ENCODE measurements around the gene NDUFB4.

NDUFB4 gene

DNA sequence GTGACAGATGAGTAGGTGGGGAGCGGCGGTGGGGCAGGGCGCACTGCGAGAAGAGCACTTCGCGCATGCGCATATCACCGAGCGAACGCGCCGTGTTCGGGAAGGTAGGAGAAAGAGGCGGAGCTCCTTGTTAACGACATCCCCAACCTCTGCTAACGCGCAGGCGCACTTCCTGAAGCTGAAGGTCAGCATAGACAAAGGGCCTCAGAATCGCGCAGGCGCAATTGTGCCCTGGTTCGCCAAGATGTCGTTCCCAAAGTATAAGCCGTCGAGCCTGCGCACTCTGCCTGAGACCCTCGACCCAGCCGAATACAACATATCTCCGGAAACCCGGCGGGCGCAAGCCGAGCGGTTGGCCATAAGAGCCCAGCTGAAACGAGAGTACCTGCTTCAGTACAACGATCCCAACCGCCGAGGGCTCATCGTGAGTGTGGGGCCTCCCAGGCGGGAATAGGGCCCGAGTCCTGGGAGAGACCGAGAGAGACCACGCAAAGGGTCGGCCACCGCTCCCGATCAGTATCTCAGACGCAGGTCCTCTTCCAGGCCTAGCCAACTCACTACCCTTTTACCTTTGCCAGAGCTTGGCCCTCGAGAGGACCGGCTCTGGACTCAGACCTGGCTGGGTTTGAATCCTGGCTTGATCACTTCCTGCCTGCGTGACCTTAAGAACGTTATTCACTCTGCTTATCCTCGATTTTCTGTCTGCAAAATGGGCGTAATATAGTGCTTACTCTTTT, at the start of gene NDUFB4:
Gene NDUFB4 (plus strand): TSS at position 221 of the 737 bp plus-strand sequence. CDS start 24 bp downstream, at position 245.
- FAIRE-seq (peak; percentile 99), DNase-seq (ENCODE audit: insufficient read length, low spot score) (peak; percentile 98)

DNA sequence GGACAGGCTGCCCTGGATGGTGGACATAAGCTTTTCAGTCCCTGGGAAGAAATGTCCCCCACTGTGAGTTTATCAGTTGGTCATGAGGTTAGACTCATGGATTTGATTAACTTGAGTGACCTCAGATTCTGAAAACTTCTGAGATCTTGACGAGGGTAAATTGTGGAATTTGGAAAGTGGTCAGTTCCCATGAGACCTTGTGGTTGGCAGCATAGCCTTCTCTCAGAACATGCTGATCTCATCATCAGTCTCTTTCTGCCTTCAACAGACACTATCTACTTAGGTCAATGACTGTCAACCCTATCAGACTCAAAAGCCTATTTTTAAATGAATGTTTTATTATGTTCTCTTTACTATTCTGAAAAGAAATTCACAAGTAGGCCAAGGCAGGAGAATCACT, 45.6 kb upstream of the NDUFB4 start:
- FAIRE-seq (no peak), DNase-seq (ENCODE audit: insufficient read length, low spot score) (no peak)

DNA sequence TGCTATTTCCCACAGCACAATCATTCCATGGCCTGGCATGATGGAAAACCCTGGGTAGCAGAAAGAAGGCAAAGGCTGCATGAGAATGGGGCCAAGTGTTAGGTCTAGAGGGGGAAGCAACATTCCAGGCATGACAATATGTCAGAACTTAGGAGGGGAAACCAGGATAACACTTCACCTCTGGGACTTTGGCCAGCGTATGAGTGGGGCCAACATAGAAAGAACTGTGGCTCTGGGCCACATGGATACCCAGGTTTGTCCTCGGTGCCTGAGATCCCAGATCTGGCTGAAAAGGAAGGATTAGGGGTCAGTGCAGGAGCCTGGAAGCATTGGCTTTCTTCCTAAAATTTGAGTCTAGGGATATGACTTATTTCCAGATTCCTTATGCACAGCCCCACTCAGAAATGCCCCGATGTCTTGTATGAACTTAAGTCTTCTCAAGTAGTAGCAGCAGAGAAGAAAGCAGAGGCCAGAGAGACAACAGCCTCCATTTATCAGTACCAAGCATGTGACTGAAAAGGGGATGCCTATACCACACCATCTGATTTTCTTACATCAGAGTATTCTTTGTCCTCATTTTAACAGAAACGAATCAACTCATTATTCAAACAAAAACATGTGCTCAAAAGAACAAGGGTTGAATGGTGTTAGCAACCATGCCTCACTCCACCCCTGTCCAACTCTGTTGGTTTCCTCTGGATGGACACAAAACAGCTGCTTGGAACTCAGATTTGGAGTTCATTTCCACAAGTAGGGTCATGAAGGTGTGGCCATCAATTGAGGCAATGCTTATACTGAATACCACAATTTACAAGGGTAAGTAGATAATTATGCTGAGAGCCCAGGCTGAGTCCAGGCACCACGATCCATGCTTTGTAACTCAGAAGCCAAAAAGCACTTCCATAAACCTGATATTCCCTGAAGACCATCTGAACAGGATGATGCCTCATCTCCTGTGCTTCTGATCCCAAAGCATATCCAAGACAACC, 43.7 kb upstream of the NDUFB4 start:
- FAIRE-seq = peak; percentile 51
- no peak for DNase-seq (ENCODE audit: insufficient read length, low spot score)

DNA sequence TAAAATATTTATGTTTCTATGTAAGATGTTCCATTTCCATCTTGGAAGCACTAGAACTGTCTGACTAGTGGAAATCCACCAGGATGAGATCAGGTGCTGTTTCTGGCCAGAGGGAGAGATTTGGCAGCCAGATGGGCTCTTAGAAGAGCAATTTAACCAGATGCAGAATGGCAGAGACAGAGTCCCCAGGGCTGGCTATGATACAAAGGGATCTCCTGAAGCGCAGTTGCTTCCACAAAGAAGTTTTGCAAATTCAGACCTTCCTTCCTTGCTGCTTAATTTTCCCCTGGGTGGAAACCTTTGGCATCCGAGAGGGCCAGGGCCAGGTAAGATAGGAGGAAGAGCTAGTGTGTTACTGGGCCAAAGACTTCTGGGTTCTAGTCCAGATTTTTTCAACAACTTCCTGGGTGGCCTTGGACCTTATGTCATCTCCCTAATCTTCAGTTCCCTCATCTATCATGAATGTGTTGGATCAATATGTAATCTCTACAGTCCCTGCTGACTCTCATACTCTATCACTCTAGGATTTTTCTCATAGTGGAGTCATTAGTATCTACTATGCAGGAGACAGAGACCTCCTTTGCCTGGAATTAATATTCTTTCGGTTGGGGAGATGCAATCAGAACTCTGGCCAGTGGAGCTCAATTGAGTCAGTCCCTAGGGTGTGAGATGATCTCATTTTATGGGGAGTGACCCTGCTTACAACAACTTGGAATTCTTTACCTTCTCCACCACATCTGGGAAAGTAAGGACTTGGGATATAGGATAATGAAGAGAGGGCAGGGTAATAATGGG, 41.1 kb upstream of the NDUFB4 start:
- FAIRE-seq = no peak
- no peak for DNase-seq (ENCODE audit: insufficient read length, low spot score)

DNA sequence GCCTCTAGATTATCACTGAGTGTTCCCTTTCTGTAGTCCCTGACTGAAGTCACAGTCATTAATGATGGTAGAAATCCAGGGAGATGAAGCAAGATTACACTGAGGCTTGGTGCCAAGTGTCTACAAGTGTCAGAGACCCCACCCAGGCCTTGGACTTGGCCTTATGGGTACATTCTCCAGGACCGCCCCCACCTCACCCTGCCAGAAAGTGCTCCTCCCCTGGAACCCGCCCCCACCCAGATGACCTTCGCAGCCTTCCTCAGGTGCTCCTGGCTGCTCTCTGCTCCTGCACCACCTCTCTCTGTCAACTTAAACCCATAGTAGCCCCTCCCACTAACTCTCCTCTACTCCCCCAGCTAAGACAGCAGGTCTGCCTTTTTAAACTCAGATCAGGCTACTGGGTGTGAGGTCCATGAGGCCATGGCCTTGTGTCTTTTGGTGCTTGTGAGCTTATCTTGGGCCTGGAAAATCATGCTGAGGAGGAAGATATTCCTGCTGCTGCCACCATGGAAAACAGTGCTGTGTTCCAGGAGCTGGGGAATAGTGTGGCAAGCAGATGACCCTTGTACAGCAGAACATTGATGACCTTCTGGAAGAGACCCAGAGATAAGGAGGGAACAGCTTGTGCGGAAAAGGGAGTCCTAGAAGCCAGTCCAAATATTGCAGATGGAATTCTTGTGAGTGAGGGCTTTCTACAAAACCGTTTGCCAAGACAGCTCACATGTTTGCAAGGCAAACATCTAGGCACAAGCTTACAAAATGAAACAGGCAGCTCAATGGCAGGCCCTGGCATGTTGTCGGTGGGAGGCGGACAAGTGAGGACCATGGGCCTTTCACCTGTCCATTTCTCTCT, 40.3 kb upstream of the NDUFB4 start:
- FAIRE-seq (no peak), DNase-seq (ENCODE audit: insufficient read length, low spot score) (no peak)

DNA sequence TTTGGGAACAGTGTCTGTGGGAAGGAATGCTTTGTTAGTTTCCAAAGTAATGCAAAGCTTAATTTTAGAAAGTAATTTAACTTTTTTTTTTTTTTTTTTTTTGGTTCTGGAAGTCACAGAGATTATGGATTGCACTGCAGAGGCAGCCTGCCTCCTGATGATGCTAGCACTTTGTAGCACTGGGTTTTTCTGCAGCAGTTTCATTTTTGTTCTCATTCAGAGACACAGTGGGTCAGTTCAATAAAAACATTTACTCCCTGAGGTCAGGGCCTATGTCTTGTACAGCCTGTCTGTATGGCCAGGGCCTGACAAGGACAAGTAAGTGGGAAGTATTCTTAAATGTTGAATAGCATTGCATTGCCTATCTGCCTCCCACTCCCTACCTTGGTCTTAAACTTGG, 39.0 kb upstream of the NDUFB4 start:
- DNase-seq (ENCODE audit: insufficient read length, low spot score) = no peak
- no peak for FAIRE-seq

DNA sequence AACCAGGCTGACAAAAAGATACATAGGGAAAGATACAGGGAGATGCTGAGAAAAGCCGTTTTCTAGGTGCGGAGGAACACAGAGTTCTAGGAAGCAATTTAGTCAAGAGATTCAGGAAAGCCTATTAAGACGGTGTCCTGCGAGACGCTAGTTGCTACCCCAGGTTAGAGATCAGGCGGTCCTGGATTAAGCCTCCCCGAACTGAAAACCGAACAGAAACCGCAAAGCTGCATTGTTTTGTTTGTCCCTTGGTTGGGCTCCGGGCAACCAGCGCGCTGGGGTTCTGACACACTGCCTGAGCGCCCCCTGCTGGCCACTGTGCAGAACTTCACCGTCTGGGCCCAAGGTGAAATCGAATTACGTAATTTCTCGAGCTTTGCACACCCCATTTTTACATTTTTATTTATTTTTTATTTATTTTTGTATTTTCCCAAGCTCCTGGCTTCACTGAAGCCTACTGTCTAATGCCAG, 37.3 kb upstream of the NDUFB4 start:
- FAIRE-seq (peak; percentile 54), DNase-seq (ENCODE audit: insufficient read length, low spot score) (peak; percentile 72)

DNA sequence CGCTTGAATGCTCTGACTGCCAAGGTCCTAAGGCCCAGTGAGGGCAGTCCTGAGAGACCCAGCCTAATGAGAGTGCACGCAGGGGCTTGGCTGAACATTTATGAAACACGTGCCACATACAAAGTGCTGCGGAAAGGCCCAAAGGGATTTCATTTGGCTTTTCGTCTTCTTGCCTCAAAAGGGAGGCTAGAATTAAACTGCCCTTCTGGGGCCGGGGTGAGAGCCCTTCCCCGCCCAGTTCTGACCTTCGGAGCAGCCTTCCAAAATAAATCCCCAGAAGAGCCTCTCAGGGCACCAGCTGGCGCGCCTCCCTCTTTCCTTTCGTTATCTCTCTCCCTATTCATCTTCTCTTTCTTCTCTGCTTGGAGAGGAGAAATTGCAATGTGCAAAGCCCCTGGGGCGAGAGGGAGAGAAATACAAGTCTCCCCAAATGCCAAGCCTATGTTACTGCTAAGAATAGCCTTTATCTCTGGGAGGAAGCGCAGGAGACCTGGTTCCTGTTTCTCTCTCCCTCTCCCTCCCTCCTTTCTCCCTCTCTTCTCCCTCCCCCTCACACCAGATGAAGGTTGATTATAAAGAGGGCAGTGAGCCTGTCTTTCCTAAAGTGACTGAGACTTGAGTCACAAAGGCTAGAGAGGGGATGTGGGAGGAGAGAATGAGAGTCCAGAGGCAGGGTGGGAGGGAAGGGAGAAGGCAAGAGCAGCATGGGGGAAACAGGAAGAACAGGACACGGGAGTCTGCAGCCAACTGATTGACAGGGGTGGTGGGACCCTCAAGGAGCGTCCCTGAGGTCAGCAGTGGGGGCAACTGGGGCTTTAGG, 36.7 kb upstream of the NDUFB4 start:
- peak; percentile 16 for FAIRE-seq
- peak; percentile 27 for DNase-seq (ENCODE audit: insufficient read length, low spot score)

DNA sequence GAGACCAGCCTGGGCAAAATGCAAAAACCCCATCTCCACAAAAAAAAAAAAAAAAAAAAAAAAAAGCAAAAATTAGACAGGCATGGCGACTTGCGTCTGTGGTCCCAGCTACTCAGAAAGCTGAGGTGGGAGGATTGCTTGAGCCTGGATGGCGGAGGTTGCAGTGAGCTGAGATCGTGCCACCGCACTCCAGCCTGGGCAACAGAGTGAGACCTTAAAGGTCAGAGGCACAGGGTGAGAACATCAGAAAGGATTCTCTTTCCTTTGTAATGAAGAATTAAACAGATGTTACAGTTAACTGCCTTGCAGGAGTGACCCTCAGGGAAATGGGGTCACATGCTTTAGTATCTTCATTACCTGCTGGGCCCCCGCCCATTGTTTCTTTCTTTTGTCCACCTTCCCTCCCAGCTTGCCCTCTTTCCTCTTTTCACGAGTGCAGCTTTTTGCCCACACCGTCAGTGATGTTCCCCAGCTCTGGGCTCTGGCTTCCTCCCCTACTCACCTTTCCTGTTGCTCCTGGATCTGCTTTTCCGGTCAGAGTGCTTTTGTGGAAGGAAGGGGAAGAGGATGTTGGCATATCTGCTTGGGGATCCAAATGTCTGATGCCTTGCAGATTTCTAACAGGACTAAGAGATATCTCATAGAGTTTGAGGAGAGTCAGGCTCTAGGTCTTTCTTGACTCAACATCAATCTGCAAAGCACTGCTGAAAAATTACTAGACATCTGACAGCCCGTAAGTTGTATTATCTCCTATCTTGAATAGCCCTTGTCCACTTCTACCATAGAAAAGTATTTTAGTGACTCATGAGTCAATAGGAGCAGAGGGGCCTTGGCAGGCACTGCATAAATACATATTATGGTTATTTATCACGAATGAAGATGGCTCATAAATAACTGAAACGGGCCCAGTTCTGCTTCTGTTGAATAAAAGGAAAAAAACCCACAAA, 35.6 kb upstream of the NDUFB4 start:
- DNase-seq (ENCODE audit: insufficient read length, low spot score) (no peak), FAIRE-seq (no peak)

DNA sequence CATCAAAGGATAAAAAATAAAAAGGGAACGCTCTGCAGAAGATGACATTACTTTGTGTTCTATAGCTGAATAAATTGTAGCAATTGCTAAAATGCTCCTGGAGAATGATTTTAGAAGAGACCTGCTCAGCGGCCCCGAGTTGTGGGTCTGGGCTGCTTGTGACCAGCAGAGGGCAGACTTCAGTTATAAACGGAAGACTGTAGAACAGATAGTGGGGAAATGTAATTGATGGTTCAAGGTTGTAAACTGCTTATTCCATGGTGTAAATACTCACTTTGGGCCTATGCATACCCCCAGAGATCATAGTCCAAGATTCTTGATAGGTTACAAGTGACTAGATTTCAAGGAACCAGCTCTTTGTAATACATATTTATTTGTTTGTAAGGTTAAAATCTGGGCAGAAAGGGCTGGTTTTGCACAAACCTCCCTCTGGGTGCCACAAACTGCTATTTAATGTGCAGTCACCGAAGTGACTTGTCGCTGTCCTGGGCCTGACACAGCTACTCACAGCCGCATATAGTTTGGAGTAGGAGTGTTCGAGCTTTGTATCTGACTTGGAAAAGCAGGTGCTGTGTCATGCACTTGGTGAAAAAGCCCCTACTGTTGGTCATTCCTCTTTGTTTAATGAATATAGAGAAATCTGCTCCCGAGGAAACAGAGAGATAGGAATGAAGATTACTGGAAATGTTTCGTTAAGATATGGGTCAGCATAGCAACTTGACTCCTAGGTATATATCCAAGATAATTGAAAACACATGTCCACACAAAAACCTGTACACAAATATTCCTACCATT, 34.7 kb upstream of the NDUFB4 start:
- FAIRE-seq = no peak
- peak; percentile 67 for DNase-seq (ENCODE audit: insufficient read length, low spot score)

DNA sequence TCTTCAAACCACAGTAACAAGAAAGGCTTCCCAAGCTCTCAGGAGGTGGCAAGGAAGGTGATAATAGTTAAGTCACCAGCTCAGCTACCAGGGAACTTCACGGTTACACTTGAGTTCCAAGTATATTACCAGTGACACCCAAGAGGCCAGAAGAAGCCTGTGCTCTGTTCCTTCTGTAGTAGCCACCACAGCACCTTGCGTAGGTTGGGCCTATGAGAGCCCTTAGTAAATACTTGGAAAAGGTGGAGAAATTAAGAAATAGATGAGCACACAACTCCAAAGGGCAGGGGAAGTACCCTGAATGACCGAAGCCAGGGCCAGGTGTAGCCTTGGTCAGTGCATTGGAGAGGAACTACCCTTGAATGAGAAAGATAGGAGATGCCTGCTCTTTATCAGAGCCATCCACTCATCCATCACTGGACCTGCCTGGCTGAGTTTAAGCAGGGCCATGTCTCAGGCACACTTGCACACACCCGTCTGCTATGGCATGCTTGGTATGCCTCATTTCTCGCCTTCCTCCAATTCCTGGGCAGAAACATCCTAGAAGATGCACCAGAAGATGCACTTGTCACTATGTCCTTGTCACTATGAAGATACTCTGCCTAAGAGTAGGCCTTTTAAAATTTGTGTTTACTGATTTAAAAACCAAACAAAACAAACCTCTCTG, 32.6 kb upstream of the NDUFB4 start:
- DNase-seq (ENCODE audit: insufficient read length, low spot score) = no peak
- no peak for FAIRE-seq

DNA sequence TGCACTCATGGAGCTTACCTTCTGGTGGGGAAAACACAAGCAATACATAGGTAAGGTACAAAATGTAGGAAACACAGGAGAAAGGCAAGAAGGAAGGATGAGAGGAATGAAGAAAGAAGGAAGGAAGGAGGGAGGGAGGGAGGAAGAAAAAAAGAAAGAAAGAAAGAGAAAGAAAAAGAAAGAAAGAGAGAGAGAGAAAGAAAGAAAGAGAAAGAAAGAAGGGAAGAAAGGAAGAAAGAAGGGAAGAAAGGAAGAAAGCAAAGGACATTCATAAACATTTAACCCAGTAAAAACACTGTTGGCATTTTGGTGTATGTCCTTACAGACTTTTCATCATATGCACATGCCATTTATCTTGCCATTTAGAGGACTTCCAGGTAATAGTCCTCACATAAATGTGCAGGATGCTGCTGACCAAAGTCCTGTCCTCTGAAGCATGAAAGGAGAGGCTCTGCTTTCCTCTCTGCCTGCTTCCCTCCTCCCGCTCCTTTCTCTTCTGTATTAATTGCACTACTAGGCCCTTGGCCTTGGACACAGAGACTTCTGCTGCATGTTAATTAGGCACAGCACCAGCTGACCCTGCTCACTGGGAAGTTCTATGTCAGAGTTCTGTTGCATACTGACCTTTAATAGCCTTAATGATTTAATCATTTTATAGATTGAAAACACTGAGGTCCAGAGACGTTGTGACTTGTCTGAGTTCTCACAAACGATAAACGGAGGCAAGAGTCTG, 29.7 kb upstream of the NDUFB4 start:
- DNase-seq (ENCODE audit: insufficient read length, low spot score) = no peak
- no peak for FAIRE-seq

DNA sequence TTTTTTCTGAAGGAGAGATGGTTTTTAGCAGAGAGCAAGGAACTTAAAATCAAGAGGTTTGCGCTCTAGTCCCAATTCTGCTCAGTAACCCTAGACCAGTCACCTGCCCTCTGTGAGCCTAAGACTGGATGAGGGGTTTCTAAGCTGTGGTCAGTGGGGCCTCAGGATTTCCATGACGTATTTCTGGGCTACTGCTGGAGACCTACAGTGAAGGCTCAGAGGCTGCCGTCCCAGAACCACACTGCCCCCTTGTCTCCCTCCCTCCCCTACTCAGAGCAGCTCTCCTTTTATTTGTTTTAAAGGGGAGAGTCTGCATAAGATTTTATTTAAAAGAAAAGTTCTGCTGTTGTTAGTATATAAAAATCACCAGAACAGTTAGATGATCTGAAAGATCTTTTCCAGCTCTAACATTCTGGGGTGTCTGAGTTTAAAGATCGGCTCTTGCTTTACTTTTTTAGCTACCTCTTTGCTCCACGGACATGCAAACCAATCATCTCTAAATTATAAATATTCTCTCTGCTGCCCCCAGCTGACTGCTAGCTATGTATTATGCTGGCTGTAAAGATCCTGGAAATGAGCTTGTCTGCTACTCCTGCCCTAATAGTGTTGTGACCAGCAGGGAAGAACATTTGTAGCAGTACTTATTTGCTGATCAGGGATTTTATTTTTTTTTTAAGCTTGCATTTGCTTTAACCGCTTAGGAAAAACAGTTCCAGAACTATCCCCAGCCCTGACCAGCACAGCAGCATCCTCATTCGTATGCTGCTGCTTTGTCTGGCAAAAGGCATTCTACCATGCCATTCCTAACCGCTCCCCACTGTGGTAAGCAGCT, 28.6 kb upstream of the NDUFB4 start:
- DNase-seq (ENCODE audit: insufficient read length, low spot score) (peak; percentile 46), FAIRE-seq (no peak)

DNA sequence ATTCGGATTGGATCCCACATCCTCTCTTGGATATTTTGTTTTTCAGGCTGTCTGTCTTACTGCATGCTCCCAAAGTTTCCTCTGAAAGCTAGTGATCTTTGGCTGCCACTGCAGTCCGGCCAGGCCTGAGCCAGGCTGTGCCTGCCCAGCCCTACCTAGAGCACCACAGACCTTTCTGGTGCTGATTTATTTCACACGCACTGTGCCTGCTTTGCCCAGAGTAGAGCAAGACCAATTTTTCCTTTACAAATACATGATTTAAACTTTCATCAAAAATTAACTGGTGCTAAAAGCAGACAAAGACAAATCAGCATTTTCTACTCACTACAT, 28.0 kb upstream of the NDUFB4 start:
- FAIRE-seq = no peak
- no peak for DNase-seq (ENCODE audit: insufficient read length, low spot score)

DNA sequence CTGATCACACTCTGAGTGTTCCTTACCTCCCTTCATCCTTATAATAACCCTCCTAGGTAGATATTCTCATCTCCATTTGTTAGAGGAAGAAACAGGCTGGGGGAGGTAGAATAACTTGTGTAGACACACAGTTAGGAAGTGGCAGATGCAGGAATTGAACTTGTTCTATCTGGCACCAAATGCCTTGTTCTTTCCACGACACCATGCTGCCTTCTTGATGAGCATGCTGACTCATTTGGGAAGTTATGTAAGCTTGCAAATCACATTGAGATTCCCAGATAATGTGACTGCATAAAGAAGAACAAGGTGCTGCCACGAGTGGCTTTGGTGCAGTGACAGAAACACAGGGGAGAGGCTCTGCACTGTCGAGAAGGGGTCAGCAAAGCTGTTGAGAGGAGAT, 27.5 kb upstream of the NDUFB4 start:
- no peak for DNase-seq (ENCODE audit: insufficient read length, low spot score)
- FAIRE-seq = no peak

Data from HTR-8/SVneo (cell line).